ENCODE measurements around the gene KCNQ1.

KCNQ1 gene

DNA sequence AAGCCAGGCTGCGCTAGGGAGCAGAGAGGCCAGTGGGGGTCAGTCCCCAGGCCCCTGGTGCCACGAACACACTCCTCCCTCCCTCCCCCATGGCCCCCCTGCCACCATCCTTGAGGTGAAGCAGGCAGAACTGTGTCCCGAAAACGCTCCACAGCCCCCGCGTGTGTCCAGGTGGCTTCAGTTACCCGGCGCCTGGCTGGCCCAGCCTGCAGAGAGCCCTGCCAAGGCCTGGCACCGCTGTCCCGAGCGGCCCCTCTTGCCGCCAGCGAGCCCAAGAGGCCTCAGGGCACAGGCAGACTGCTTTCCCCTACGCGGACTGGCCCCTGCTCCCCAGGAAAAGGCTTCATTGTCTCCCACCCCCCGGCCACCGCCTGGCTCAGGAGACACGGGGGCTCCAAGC is 413.1 kb downstream of the KCNQ1 start:
- WGBS: 87% methylated on average over 18 of the region's 18 CpGs

DNA sequence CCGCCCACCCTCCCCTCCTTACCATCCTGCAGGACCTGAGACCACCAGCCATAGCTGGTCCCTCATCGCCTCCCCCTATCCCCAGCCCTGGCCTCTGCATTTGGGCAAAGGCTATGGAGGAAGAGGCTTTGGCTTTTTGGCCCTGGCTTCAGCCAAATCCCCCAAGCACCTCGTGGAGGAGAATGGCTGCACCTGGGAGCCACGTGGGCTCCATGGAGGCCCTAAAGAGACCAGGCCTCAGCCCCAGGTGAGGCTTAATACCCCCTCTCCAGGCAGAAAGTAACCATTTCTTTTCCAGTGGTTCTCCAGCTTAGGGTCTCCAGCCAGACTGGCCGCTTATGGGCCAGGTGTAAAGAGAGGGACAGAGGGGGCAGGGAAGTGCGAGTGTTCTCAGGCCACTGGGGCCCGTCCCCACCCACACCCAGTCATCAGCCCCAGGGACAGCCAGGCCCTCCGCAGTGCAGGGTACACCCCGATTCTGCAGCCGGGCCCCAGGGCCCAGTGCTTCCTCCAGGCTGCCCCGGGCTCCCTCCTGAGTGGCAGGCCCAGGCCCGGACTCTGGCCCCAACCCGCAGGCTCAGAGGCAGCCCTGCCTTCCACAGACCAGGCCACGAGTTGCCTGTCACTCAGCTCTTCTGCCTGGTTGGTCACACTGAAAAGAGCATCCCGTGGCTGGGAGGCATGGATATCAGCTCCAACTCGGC is 414.3 kb downstream of the KCNQ1 start:
- no peak overlapping the region for H4K8ac ChIP-seq (ENCODE audit: low read length)
- WGBS: 80% methylated on average over 15 of the region's 16 CpGs
- no peak overlapping the region for H2BK5ac ChIP-seq (ENCODE audit: low read depth, low read length, poor library complexity, severe bottlenecking)
- peaks cover 28 to 52% of the 10 kb centered on the region in 2 experiments for H3K27me3 ChIP-seq (ENCODE audit: control insufficient read depth in 1 of 2, insufficient read depth in 1 of 2, low read length in 2 of 2)
- no peak overlapping the region for H3K18ac ChIP-seq (ENCODE audit: low read depth in 1 of 2, low read length in 2 of 2)
- H2AK5ac ChIP-seq (ENCODE audit: low read length, severe bottlenecking): no peak overlapping the region
- no peak overlapping the region for H3K4me3 ChIP-seq (ENCODE audit: insufficient read depth in 1 of 2, low read depth in 1 of 2, low read length in 2 of 2)
- no peak overlapping the region for H4K91ac ChIP-seq (ENCODE audit: low read length)
- H3K23ac ChIP-seq (ENCODE audit: low read length in 2 of 2): no peak overlapping the region
- H3K4me2 ChIP-seq (ENCODE audit: low read length, poor library complexity, severe bottlenecking): no peak overlapping the region
- H3K9me3 ChIP-seq (ENCODE audit: control insufficient read depth, low read length): peaks cover under 1% of the 10 kb centered on the region
- H3K9ac ChIP-seq (ENCODE audit: low read length): no peak overlapping the region
- DNase-seq: no peak
- no peak overlapping the region for H2BK12ac ChIP-seq (ENCODE audit: low read length in 2 of 2)
- H3K14ac ChIP-seq (ENCODE audit: low read length in 2 of 2): no peak overlapping the region
- no peak overlapping the region for H3K27ac ChIP-seq (ENCODE audit: low read length, poor library complexity, severe bottlenecking)
- H3K4me1 ChIP-seq (ENCODE audit: control insufficient read depth, insufficient read depth, low read depth, low read length): peaks cover 17% of the 10 kb centered on the region
- no peaks in the 10 kb centered on the region for H3K79me1 ChIP-seq (replicated peaks; ENCODE audit: low read length, poor library complexity, severe bottlenecking)
- no peak overlapping the region for H2BK15ac ChIP-seq (ENCODE audit: low read depth, poor library complexity, severe bottlenecking)
- H2BK120ac ChIP-seq (ENCODE audit: low read depth, low read length): no peak overlapping the region
- no peaks in the 10 kb centered on the region for H3K36me3 ChIP-seq (ENCODE audit: control insufficient read depth in 1 of 2, insufficient read depth in 2 of 2, low read depth in 1 of 2, low read length in 2 of 2)
- H3K4ac ChIP-seq (ENCODE audit: low read depth in 1 of 2, low read length in 2 of 2): no peak overlapping the region
- no peak overlapping the region for H2AFZ ChIP-seq (ENCODE audit: low read depth, low read length)

More for the DNA sequence above, 413.1 kb downstream of the KCNQ1 start:
- Histone ChIP-seq H3K9me3 (ENCODE audit: control insufficient read depth, low read length) (peaks cover 4% of the 10 kb centered on the region), H3K4me1 (ENCODE audit: control insufficient read depth, insufficient read depth, low read depth, low read length) (peaks cover 15% of the 10 kb centered on the region), H3K4me3 (ENCODE audit: insufficient read depth in 1 of 2, low read depth in 1 of 2, low read length in 2 of 2) (peak overlapping the region in 1 of 2 experiments; percentile 11), H2BK15ac (ENCODE audit: low read depth, poor library complexity, severe bottlenecking) (no peak overlapping the region), H4K91ac (ENCODE audit: low read length) (no peak overlapping the region), H3K9ac (ENCODE audit: low read length) (no peak overlapping the region), H3K79me1 (replicated peaks; ENCODE audit: low read length, poor library complexity, severe bottlenecking) (no peaks in the 10 kb centered on the region), H2AK5ac (ENCODE audit: low read length, severe bottlenecking) (no peak overlapping the region), H2BK120ac (ENCODE audit: low read depth, low read length) (no peak overlapping the region), H3K4ac (ENCODE audit: low read depth in 1 of 2, low read length in 2 of 2) (no peak overlapping the region), H2AFZ (ENCODE audit: low read depth, low read length) (no peak overlapping the region), H3K36me3 (ENCODE audit: control insufficient read depth in 1 of 2, insufficient read depth in 2 of 2, low read depth in 1 of 2, low read length in 2 of 2) (peaks cover 0 to under 1% of the 10 kb centered on the region in 2 experiments), H3K4me2 (ENCODE audit: low read length, poor library complexity, severe bottlenecking) (no peak overlapping the region), H3K27ac (ENCODE audit: low read length, poor library complexity, severe bottlenecking) (no peak overlapping the region), H3K23ac (ENCODE audit: low read length in 2 of 2) (no peak overlapping the region), H3K27me3 (ENCODE audit: control insufficient read depth in 1 of 2, insufficient read depth in 1 of 2, low read length in 2 of 2) (peaks cover 28 to 49% of the 10 kb centered on the region in 2 experiments), H3K14ac (ENCODE audit: low read length in 2 of 2) (no peak overlapping the region), H3K18ac (ENCODE audit: low read depth in 1 of 2, low read length in 2 of 2) (no peak overlapping the region), H2BK12ac (ENCODE audit: low read length in 2 of 2) (no peak overlapping the region), H4K8ac (ENCODE audit: low read length) (no peak overlapping the region), H2BK5ac (ENCODE audit: low read depth, low read length, poor library complexity, severe bottlenecking) (no peak overlapping the region)
- DNase-seq: no peak

DNA sequence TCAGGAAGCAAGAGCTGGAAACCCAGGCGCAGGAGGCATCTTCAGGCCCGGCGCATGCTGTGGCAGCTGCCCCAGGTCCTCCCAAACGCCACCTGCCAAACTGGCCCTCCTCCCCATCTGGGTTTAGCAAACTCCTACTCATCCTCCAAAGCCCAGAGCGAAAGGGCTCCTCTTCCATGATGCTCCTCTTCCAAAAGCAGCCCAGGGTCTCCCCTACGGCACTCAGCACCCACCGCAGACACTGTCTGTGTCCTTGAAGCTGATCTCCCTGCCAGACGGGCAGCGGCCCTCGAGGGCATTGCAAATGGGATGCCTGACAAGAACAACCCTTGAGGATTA is 414.9 kb downstream of the KCNQ1 start:
- Histone ChIP-seq H2BK15ac (ENCODE audit: low read depth, poor library complexity, severe bottlenecking) (no peak overlapping the region), H3K18ac (ENCODE audit: low read depth in 1 of 2, low read length in 2 of 2) (no peak overlapping the region), H3K79me1 (replicated peaks; ENCODE audit: low read length, poor library complexity, severe bottlenecking) (no peaks in the 10 kb centered on the region), H2BK12ac (ENCODE audit: low read length in 2 of 2) (no peak overlapping the region), H3K4me1 (ENCODE audit: control insufficient read depth, insufficient read depth, low read depth, low read length) (peaks cover 17% of the 10 kb centered on the region), H2BK120ac (ENCODE audit: low read depth, low read length) (no peak overlapping the region), H4K8ac (ENCODE audit: low read length) (no peak overlapping the region), H3K14ac (ENCODE audit: low read length in 2 of 2) (no peak overlapping the region), H3K9ac (ENCODE audit: low read length) (no peak overlapping the region), H3K4me3 (ENCODE audit: insufficient read depth in 1 of 2, low read depth in 1 of 2, low read length in 2 of 2) (no peak overlapping the region), H2AFZ (ENCODE audit: low read depth, low read length) (no peak overlapping the region), H2BK5ac (ENCODE audit: low read depth, low read length, poor library complexity, severe bottlenecking) (no peak overlapping the region), H3K4me2 (ENCODE audit: low read length, poor library complexity, severe bottlenecking) (no peak overlapping the region), H3K27ac (ENCODE audit: low read length, poor library complexity, severe bottlenecking) (no peak overlapping the region), H3K36me3 (ENCODE audit: control insufficient read depth in 1 of 2, insufficient read depth in 2 of 2, low read depth in 1 of 2, low read length in 2 of 2) (no peaks in the 10 kb centered on the region), H3K23ac (ENCODE audit: low read length in 2 of 2) (no peak overlapping the region), H3K4ac (ENCODE audit: low read depth in 1 of 2, low read length in 2 of 2) (no peak overlapping the region), H3K9me3 (ENCODE audit: control insufficient read depth, low read length) (no peaks in the 10 kb centered on the region), H2AK5ac (ENCODE audit: low read length, severe bottlenecking) (no peak overlapping the region), H3K27me3 (ENCODE audit: control insufficient read depth in 1 of 2, insufficient read depth in 1 of 2, low read length in 2 of 2) (peaks cover 28 to 53% of the 10 kb centered on the region in 2 experiments), H4K91ac (ENCODE audit: low read length) (no peak overlapping the region)
- no peak for DNase-seq
- 89% methylated on average over 10 of the region's 10 CpGs for WGBS

DNA sequence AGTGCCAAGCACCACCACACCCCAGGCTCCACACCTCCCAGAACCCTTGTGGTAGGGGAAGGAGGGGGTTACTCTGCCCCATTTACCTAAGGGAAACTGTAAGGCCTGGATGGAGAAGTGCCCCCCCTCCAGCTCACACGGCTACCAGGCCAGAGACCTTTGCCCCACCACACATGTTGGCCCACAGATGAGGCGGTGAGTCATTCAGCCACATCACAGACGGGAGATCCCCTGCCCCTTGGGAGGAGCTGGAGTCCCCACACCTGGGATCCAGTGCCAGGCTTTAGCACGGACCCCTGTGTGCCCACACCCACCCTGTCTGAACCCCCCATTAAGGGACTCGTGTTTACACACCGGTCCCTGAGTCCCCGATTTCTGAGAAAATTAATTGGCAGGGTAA is 415.8 kb downstream of the KCNQ1 start:
- Histone ChIP-seq H3K36me3 (ENCODE audit: control insufficient read depth in 1 of 2, insufficient read depth in 2 of 2, low read depth in 1 of 2, low read length in 2 of 2) (no peaks in the 10 kb centered on the region), H2AK5ac (ENCODE audit: low read length, severe bottlenecking) (no peak overlapping the region), H3K4me1 (ENCODE audit: control insufficient read depth, insufficient read depth, low read depth, low read length) (peaks cover 17% of the 10 kb centered on the region), H2BK5ac (ENCODE audit: low read depth, low read length, poor library complexity, severe bottlenecking) (no peak overlapping the region), H3K4ac (ENCODE audit: low read depth in 1 of 2, low read length in 2 of 2) (no peak overlapping the region), H3K14ac (ENCODE audit: low read length in 2 of 2) (no peak overlapping the region), H3K27me3 (ENCODE audit: control insufficient read depth in 1 of 2, insufficient read depth in 1 of 2, low read length in 2 of 2) (peaks cover 28 to 52% of the 10 kb centered on the region in 2 experiments), H2BK120ac (ENCODE audit: low read depth, low read length) (no peak overlapping the region), H3K27ac (ENCODE audit: low read length, poor library complexity, severe bottlenecking) (no peak overlapping the region), H2BK15ac (ENCODE audit: low read depth, poor library complexity, severe bottlenecking) (no peak overlapping the region), H3K79me1 (replicated peaks; ENCODE audit: low read length, poor library complexity, severe bottlenecking) (no peaks in the 10 kb centered on the region), H2BK12ac (ENCODE audit: low read length in 2 of 2) (no peak overlapping the region), H4K8ac (ENCODE audit: low read length) (no peak overlapping the region), H3K4me2 (ENCODE audit: low read length, poor library complexity, severe bottlenecking) (no peak overlapping the region), H3K9ac (ENCODE audit: low read length) (no peak overlapping the region), H2AFZ (ENCODE audit: low read depth, low read length) (no peak overlapping the region), H3K4me3 (ENCODE audit: insufficient read depth in 1 of 2, low read depth in 1 of 2, low read length in 2 of 2) (no peak overlapping the region), H3K23ac (ENCODE audit: low read length in 2 of 2) (no peak overlapping the region), H3K18ac (ENCODE audit: low read depth in 1 of 2, low read length in 2 of 2) (no peak overlapping the region), H3K9me3 (ENCODE audit: control insufficient read depth, low read length) (no peaks in the 10 kb centered on the region), H4K91ac (ENCODE audit: low read length) (no peak overlapping the region)
- WGBS: 56% methylated on average over 7 of the region's 7 CpGs
- peak; percentile 78 for DNase-seq

All from mesenchymal stem cell (in vitro differentiated cells and primary cell).